ENCODE results near the gene RFXANK. TPM values are rescaled to one million over a fixed set of nuclear protein-coding genes. Genes with fewer than 3 reads are reported as not detected.

RFXANK gene
- total RNA-seq, 2 donors from 2014 or later, result 57.4 to 70.0 TPM

DNA sequence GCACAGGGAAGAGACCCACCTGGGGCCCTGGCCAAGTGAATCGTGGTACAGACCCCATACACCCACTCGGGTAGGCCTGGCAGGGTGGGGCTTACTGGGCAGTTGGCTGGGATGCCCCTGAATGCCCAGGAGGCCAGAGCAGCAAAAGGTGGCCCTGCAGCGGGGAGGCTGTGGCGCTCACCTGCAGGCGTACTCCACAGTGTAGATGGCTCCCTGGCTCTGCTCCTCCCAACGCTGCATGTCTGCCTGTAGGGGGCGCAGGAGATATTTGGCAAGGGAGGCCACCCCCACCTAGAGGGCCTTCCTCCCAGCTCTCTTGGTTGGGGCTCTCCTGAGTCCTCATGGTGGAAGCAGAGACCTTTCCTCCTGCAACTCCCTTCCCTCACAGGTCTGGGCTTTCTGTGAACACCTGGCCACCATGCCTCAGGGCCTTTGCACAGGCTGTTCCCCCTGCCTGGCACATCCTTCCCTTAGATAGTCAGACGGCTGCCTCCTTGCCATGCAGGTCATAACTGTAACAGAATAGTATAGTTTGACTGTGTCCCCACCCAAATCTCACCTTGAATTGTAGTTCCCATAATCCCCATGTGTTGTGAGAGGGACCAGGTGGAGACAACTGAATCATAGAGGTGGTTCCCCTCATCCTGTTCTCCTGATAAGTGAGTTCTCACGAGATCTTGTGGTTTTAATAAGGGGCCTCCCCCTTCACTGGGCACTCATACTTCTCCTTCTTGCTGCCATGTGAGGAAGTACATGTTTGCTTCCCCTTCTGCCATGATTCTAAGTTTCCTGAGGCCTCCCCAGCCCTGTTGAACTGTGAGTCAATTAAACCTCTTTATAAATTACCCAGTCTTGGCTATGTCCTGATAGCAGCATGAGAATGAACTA is 6.0 kb upstream of the RFXANK start:
- peaks cover 10% of the 10 kb centered on the region for H3K4me1 ChIP-seq
- intact Hi-C loops (cut with DNase I), result no loop called here
- H3K4me3 ChIP-seq, result no peak overlapping the region
- TF ChIP-seq CTCF (IDR thresholded peaks at IDR 0.05), result peak; percentile 56
- no peak overlapping the region for H3K9ac ChIP-seq (ENCODE audit: low read depth in 2 of 2, low read length in 2 of 2)
- H3K27me3 ChIP-seq, result no peaks in the 10 kb centered on the region
- no peaks in the 10 kb centered on the region for H3K9me3 ChIP-seq
- H3K36me3 ChIP-seq, result peaks cover 4% of the 10 kb centered on the region
- peak; percentile 57 for DNase-seq
- no peak overlapping the region for H3K27ac ChIP-seq

- Histone ChIP-seq H3K9ac (ENCODE audit: low read depth in 2 of 2, low read length in 2 of 2) (no peak overlapping the region), H3K36me3 (peaks cover 4% of the 10 kb centered on the region), H3K27me3 (no peaks in the 10 kb centered on the region), H3K4me3 (no peak overlapping the region), H3K4me1 (peaks cover 11% of the 10 kb centered on the region), H3K27ac (no peak overlapping the region), H3K9me3 (no peaks in the 10 kb centered on the region)
- no peak for TF ChIP-seq CTCF (IDR thresholded peaks at IDR 0.05)
- intact Hi-C loops (cut with DNase I), result no loop called here
- no peak for DNase-seq
Measured at GRCh38 chr19:19186742-19187141, 5.3 kb upstream of the RFXANK start.

GRCh38 chr19:19191768-19192077 is 335 bp upstream of the RFXANK start:
- Histone ChIP-seq H3K27ac (peak overlapping the region; percentile 100), H3K4me1 (peaks cover 18% of the 10 kb centered on the region), H3K9ac (ENCODE audit: low read depth in 2 of 2, low read length in 2 of 2) (peak overlapping the region; percentile 97), H3K36me3 (no peaks in the 10 kb centered on the region), H3K27me3 (no peaks in the 10 kb centered on the region), H3K4me3 (peak overlapping the region; percentile 97), H3K9me3 (no peaks in the 10 kb centered on the region)
- intact Hi-C loops (cut with DNase I), result no loop called here
- TF ChIP-seq CTCF (IDR thresholded peaks at IDR 0.05), result no peak
- DNase-seq, result no peak

GRCh38 chr19:19192910-19193423 is 909 bp downstream of the RFXANK start:
- H3K9ac ChIP-seq (ENCODE audit: low read depth in 2 of 2, low read length in 2 of 2), result peak overlapping the region; percentile 84 to 97
- no peaks in the 10 kb centered on the region for H3K36me3 ChIP-seq
- peaks cover 18% of the 10 kb centered on the region for H3K4me1 ChIP-seq
- H3K4me3 ChIP-seq, result peak overlapping the region; percentile 97
- no peaks in the 10 kb centered on the region for H3K9me3 ChIP-seq
- no peaks in the 10 kb centered on the region for H3K27me3 ChIP-seq
- peak overlapping the region; percentile 100 for H3K27ac ChIP-seq
- no peak for TF ChIP-seq CTCF (IDR thresholded peaks at IDR 0.05)
- DNase-seq, result no peak
- intact Hi-C loops (cut with DNase I), result no loop called here

GRCh38 chr19:19193926-19194325 is 1.9 kb downstream of the RFXANK start:
- TF ChIP-seq CTCF (IDR thresholded peaks at IDR 0.05), result no peak
- peaks cover 6% of the 10 kb centered on the region for H3K36me3 ChIP-seq
- DNase-seq, result no peak
- H3K4me3 ChIP-seq, result no peak overlapping the region
- H3K4me1 ChIP-seq, result peaks cover 18% of the 10 kb centered on the region
- H3K27me3 ChIP-seq, result no peaks in the 10 kb centered on the region
- peak overlapping the region in 1 of 2 donors; percentile 34 for H3K9ac ChIP-seq (ENCODE audit: low read depth in 2 of 2, low read length in 2 of 2)
- no peaks in the 10 kb centered on the region for H3K9me3 ChIP-seq
- no peak overlapping the region for H3K27ac ChIP-seq
- intact Hi-C loops (cut with DNase I), result no loop called here

All from colonic mucosa (tissue), 4 donors.